ENCODE data around the gene UBE2L5. TPM values are rescaled to one million over a fixed set of nuclear protein-coding genes. Genes with fewer than 3 reads are reported as not detected.

Gene UBE2L5
- total and polyA plus RNA-seq, 2 of the 8 experiments (the other 6 are each of a cell fraction or from before 2014, with no cell fraction given): not detected

DNA sequence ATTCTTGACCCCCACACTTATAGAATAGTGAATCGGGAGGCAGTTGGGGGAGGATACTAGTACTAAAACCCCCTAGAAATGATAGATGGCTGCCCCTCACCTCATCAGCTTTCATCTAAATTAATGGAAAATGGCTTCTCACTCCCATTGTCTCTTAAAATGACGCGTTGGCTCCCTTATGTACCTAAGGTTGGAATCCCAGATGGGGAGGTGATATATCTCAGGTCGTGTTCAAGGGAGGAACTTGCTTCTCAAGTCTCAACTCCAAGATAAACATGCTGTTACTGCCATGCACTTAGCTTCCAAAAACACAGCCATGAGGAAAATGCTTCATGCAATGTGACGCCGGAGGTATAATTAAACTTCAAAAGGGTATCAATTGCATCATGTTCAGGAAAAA, 18.8 kb upstream of the UBE2L5 start:
- Histone ChIP-seq H4K20me1 (replicated peaks in 1 of 2; ENCODE audit: control insufficient read depth in 1 of 2, insufficient read depth in 2 of 2, low read length in 2 of 2) (no peaks in the 10 kb centered on the region), H3K4ac (replicated peaks; ENCODE audit: insufficient read length, low read depth, low read length) (no peak overlapping the region), H2BK5ac (ENCODE audit: low read depth, low read length) (no peak overlapping the region), H3K18ac (ENCODE audit: extremely low read depth, low read length) (no peak overlapping the region), H3K4me3 (ENCODE audit: extremely low read depth in 1 of 4, insufficient read depth in 2 of 4, low read depth in 3 of 4, low read length in 4 of 4) (no peak overlapping the region), H3K56ac (replicated peaks; ENCODE audit: insufficient read length, low read depth, low read length) (no peak overlapping the region), H4K5ac (ENCODE audit: insufficient read length, low read depth, low read length) (no peak overlapping the region), H2BK120ac (replicated peaks; ENCODE audit: low read depth, low read length) (no peak overlapping the region), H3K79me2 (ENCODE audit: control insufficient read depth in 1 of 2, insufficient read depth in 2 of 2, low read length in 2 of 2) (no peaks in the 10 kb centered on the region), H3K4me2 (ENCODE audit: insufficient read depth in 1 of 2, low read depth in 2 of 2, low read length in 2 of 2) (no peak overlapping the region), H3K36me3 (ENCODE audit: control insufficient read depth in 2 of 4, insufficient read depth in 4 of 4, low read length in 3 of 4) (no peaks in the 10 kb centered on the region), H3K79me1 (ENCODE audit: low read depth, low read length) (no peaks in the 10 kb centered on the region), H4K8ac (ENCODE audit: extremely low read depth, insufficient read depth, low read length) (no peak overlapping the region), H3K23me2 (ENCODE audit: low read depth, low read length) (no peaks in the 10 kb centered on the region), H2AFZ (ENCODE audit: low read length) (no peak overlapping the region), H2BK20ac (ENCODE audit: low read length) (no peak overlapping the region), H2AK5ac (ENCODE audit: low read depth, low read length) (no peak overlapping the region), H3K9ac (replicated peaks in 1 of 4; ENCODE audit: extremely low read depth in 1 of 4, low read depth in 3 of 4, low read length in 3 of 4) (no peak overlapping the region), H3K4me1 (replicated peaks in 1 of 4; ENCODE audit: control insufficient read depth in 3 of 4, insufficient read depth in 4 of 4, low read length in 3 of 4) (peaks cover 0 to 9% (median 0%) of the 10 kb centered on the region in 4 experiments; a peak in 3 of 7 replicates), H3K14ac (ENCODE audit: insufficient read length) (no peak overlapping the region), H3K27ac (ENCODE audit: low read depth, low read length) (no peak overlapping the region), H2BK12ac (ENCODE audit: low read depth, low read length) (no peak overlapping the region), H4K91ac (replicated peaks; ENCODE audit: insufficient read length, low read length) (no peak overlapping the region), H3K9me3 (ENCODE audit: insufficient read depth in 2 of 2, low read depth in 1 of 2, low read length in 1 of 2) (no peaks in the 10 kb centered on the region), H3K23ac (ENCODE audit: insufficient read length) (no peak overlapping the region), H3K27me3 (replicated peaks in 1 of 4; ENCODE audit: control insufficient read depth in 3 of 4, extremely low read depth in 1 of 4, insufficient read depth in 3 of 4, low read length in 3 of 4) (peaks cover 0 to 2% (median 0%) of the 10 kb centered on the region in 4 experiments; a peak in 3 of 7 replicates), H2BK15ac (ENCODE audit: low read length) (no peak overlapping the region)
- DNase-seq (ENCODE audit: low read depth in 1 of 2, low spot score in 2 of 2) (no peak), FAIRE-seq (no peak)
- TF ChIP-seq SIN3A (conservative IDR thresholded peaks at IDR 0.05 in 1 of 2, IDR thresholded peaks at IDR 0.05 in 1 of 2; ENCODE audit: low read depth in 1 of 2, low read length in 2 of 2): no peak
- TF ChIP-seq SIX5 (IDR thresholded peaks at IDR 0.05; ENCODE audit: low read depth, low read length): no peak
- no peak for TF ChIP-seq EP300 (IDR thresholded peaks at IDR 0.05; ENCODE audit: borderline replicate concordance in 1 of 2, low read depth in 2 of 2, low read length in 2 of 2)
- TF ChIP-seq TAF1 (IDR thresholded peaks at IDR 0.05; ENCODE audit: low read depth, low read length): no peak
- no peak for TF ChIP-seq BACH1 (IDR thresholded peaks at IDR 0.05; ENCODE audit: low read length)
- no peak for TF ChIP-seq TEAD4 (IDR thresholded peaks at IDR 0.05; ENCODE audit: low read depth, low read length)
- no peak for TF ChIP-seq CTBP2 (IDR thresholded peaks at IDR 0.05; ENCODE audit: borderline replicate concordance, insufficient read depth, insufficient read length, low read length)
- no peak for TF ChIP-seq CEBPB (IDR thresholded peaks at IDR 0.05; ENCODE audit: low read depth, low read length)
- 89% methylated on average over 6 of the region's 6 CpGs; no CpG with 5 or more reads in 1 of the 2 experiments for WGBS, 2 experiments (ENCODE audit: extremely low coverage in 1 of 2, insufficient coverage in 1 of 2, insufficient read length in 1 of 2, insufficient replicate concordance in 2 of 2, low coverage in 1 of 2, low lambda C conversion rate in 2 of 2, missing lambda C conversion rate in 1 of 2)
- ChIA-PET CTCF (ENCODE audit: partially characterized antibody) (no interaction called here), POLR2A (ENCODE audit: partially characterized antibody) (interaction anchor here (1.2 kb wide), 1 partner anchor 54 kb away, joined by 4 read pairs; no protein-coding TSS in a partner anchor)

Measured in H1 (cell line).